LNCaP clone FGC (cell line): ENCODE data around the gene CHAD.

Experiments used
- DNase-seq: peaks from one replicate; pipeline ENCODE4 v3.0.0-alpha.2; 2011; ENCODE audit warnings: low read depth
- H3K4me3 ChIP-seq: 2 replicates; pipeline ENCODE4 v1.5.1; 2011; ENCODE audit warnings: mild to moderate bottlenecking, low read depth, low read length, control low read depth
- CTCF ChIP-seq: IDR thresholded peaks from 2 replicates; pipeline ENCODE4 v1.5.1; 2012; ENCODE audit warnings: mild to moderate bottlenecking; ENCODE audit not compliant: control insufficient read depth, insufficient read depth; ENCODE audit errors: extremely low read depth

Gene CHAD

GRCh38 chr17:50447870-50448595 lies 20.6 kb downstream of the CHAD start:
- DNase-seq: no peak
- no peak overlapping the region for H3K4me3 ChIP-seq
- no peak for TF ChIP-seq CTCF

DNA sequence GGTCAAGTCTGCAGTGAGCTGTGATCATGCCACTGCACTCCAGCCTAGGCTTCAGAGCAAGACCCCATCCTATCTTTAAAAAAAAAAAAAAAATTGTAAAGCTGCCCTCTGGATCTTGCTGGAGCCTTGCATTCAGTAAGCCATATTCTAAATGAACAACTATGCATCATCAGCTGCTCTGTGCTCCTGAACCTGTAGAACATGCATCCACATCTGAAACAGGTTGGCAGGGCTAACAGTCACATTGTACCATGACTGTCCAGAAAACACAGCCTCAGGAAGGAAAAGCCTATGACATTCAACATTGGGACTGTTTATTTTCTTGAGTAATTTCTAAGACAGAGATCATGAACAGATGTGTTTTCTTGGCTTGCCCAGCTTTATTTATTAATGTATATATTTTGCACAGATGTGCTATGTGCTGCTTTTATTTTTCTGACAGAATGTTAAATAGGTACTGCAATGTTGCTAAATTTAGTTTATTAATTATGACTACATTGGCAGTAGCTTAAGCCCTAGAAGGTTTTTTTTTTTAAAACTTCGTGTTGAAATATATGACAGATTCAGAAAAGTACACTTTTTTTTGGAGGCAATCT lies 22.9 kb downstream of the CHAD start:
- no peak for DNase-seq
- TF ChIP-seq CTCF: no peak

GRCh38 chr17:50444841-50445715 lies 23.6 kb downstream of the CHAD start:
- TF ChIP-seq CTCF: no peak
- H3K4me3 ChIP-seq: no peak overlapping the region
- DNase-seq: no peak

More for the DNA sequence above, 22.9 kb downstream of the CHAD start:
- no peak overlapping the region for H3K4me3 ChIP-seq

DNA sequence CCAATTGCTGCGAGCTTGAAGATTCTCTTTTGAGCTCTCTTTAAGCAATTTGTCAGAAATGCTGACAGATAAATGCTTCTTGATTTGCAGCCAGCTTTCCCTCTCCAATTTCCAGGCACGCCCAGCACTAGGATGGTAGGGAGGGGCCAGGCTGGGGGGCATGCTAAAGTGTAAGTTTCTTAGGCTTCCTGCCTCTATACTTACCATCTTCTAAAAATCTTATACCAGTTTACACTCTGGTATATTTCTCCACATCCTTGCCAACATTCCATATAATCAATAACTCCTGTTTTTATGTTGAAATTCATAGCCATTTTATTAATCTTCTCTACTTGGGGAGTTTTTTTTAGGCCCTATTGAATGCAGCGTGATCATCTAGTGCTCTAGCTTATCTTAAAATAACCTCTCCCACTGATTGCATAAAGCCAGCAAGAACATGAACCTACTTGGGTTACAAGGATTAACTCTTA lies 25.1 kb downstream of the CHAD start:
- no peak for TF ChIP-seq CTCF
- H3K4me3 ChIP-seq: no peak overlapping the region
- DNase-seq: no peak

DNA sequence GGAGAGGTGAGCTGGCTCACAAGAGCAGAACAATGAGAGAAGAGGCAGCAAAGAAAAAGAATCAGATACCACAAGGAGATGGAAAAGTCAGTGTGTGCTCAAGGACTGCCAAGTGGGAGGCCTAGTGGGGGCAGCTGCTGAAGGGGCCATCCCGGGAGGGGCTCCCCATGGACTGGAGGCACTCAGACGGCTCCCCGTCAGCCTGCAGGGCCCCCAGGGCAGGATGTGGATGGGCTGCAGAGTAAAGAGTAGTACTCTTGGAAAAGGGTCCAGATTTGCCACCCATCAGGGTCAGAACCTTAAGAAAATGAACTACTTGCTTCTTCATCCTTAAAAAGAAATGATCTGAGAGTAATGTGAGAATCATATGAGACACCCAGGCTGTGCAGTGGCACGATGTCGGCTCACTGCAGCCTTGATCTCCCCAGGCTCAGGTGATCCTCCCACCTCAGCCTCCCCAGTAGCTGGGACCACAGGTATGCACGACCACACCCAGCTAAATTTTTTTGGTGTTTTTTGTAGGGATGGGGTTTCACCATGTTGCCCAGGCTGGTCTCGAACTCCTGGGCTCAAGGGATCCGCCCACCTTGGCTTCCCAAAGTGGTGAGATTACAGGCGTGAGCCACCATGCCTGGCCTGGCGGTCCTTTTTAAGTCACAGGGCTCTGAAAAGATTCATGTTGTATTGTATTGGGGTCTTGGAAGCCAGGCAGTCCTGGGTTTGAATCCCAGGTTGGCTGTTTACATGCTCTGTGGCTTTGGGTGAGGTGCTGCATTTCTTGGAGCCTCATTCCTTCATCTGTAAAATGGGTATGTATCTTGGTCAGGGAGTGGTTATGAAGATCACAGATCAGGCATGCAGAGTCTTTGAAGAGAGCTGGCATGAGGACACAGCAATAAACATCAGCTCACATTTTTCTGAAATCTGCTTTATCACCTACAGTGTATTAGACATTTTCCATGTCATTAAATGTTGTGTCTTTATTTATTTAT lies 27.5 kb downstream of the CHAD start:
- no peak for TF ChIP-seq CTCF
- DNase-seq: no peak
- no peak overlapping the region for H3K4me3 ChIP-seq
